PC-9 (cell line): ENCODE data around the gene KCNIP2.

Experiments
- EZH2 ChIP-seq: fragments of 200-600 bp; sonication (generic); IDR thresholded peaks from 2 replicates; pipeline ENCODE4 v1.8.0; 2017; ENCODE audit warnings: antibody characterized with exemption, low read depth
- TF ChIP-seq, protein P1 (sequence below): fragments of 200-600 bp; sonication (generic); conservative IDR thresholded peaks from 2 replicates; pipeline ENCODE4 v1.6.1; 2017; ENCODE audit warnings: mixed run types, antibody characterized with exemption, mild to moderate bottlenecking, moderate library complexity

DNA sequence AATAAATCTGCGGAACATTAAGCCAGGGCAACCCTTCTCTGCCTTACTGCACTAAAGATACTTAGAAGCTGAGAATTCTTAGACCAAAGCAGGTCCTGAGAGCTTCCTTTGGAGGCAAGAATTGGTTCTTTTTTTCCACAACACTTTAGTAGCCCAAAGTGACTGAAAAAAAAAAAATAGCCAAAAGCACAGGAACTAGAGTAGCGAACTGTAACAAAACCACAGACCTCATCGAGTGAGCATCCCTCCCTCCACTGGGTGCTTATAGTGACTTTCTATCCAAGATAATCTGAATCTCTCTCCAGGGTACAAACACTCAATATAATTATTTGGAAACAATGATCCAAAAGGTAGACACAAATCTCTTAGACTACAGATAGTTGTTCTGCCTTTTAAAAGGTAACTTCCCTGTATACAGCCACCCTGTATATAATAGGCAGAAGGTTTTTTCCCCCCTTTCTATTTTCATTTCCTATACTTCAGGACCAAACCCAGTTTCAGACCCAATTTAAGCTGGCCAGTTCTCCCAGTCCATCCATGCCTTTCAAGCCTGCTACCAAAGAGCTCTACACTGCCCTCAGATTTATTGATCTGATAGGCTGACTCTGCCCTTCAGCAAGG is 31.6 kb upstream of the KCNIP2 start:
- TF ChIP-seq, protein P1, sequence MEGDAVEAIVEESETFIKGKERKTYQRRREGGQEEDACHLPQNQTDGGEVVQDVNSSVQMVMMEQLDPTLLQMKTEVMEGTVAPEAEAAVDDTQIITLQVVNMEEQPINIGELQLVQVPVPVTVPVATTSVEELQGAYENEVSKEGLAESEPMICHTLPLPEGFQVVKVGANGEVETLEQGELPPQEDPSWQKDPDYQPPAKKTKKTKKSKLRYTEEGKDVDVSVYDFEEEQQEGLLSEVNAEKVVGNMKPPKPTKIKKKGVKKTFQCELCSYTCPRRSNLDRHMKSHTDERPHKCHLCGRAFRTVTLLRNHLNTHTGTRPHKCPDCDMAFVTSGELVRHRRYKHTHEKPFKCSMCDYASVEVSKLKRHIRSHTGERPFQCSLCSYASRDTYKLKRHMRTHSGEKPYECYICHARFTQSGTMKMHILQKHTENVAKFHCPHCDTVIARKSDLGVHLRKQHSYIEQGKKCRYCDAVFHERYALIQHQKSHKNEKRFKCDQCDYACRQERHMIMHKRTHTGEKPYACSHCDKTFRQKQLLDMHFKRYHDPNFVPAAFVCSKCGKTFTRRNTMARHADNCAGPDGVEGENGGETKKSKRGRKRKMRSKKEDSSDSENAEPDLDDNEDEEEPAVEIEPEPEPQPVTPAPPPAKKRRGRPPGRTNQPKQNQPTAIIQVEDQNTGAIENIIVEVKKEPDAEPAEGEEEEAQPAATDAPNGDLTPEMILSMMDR: no peak
- TF ChIP-seq EZH2: no peak
